Stomach smooth muscle (tissue), 2 donors: Measurements from ENCODE around the gene LARP1B.

Experiments
- H3K27ac ChIP-seq: one replicate; pipeline ENCODE4 v1.7.0; 2013; ENCODE audit warnings: mild to moderate bottlenecking, low read length, inconsistent platforms
- H3K27me3 ChIP-seq, 2 donors: one replicate each; pipeline ENCODE4 v1.7.0; 2013; ENCODE audit warnings: low read length in 2 of 2; ENCODE audit not compliant: insufficient read depth in 2 of 2, control insufficient read depth in 1 of 2
- H3K36me3 ChIP-seq, 2 donors: one replicate each; pipeline ENCODE4 v1.7.0; 2013; ENCODE audit warnings: low read length in 2 of 2; ENCODE audit not compliant: control insufficient read depth in 2 of 2, insufficient read depth in 2 of 2
- H3K4me1 ChIP-seq: one replicate; pipeline ENCODE4 v1.7.0; 2013; ENCODE audit warnings: low read length; ENCODE audit not compliant: control insufficient read depth, insufficient read depth
- H3K4me3 ChIP-seq, 2 donors: one replicate each; pipeline ENCODE4 v1.7.0; 2013; ENCODE audit warnings: low read length in 2 of 2
- H3K9ac ChIP-seq, 2 donors: one replicate each; pipeline ENCODE4 v1.7.0; 2013; ENCODE audit warnings: low read length in 2 of 2, mild to moderate bottlenecking in 1 of 2
- H3K9me3 ChIP-seq, 2 donors: one replicate each; pipeline ENCODE4 v1.7.0; 2013; ENCODE audit warnings: low read length in 2 of 2; ENCODE audit not compliant: control insufficient read depth in 2 of 2
- donor health status: healthy.
- donor health status: Pancreatic carcinoma.

LARP1B gene

GRCh38 chr4:128163177-128164117 lies 102.3 kb downstream of the LARP1B start:
- H3K27ac ChIP-seq: no peak overlapping the region
- no peak overlapping the region for H3K9ac ChIP-seq
- no peaks in the 10 kb centered on the region for H3K36me3 ChIP-seq
- no peak overlapping the region for H3K4me3 ChIP-seq
- H3K4me1 ChIP-seq: no peaks in the 10 kb centered on the region
- H3K9me3 ChIP-seq: no peaks in the 10 kb centered on the region
- H3K27me3 ChIP-seq: no peaks in the 10 kb centered on the region

- Histone ChIP-seq H3K27me3 (no peaks in the 10 kb centered on the region), H3K9me3 (no peaks in the 10 kb centered on the region)
Observed at GRCh38 chr4:128166982-128167381, 105.9 kb downstream of the LARP1B start.

GRCh38 chr4:128168701-128169100 lies 107.6 kb downstream of the LARP1B start:
- no peak overlapping the region for H3K27ac ChIP-seq
- no peaks in the 10 kb centered on the region for H3K4me1 ChIP-seq

More at GRCh38 chr4:128166982-128167381, 105.9 kb downstream of the LARP1B start:
- H3K27ac ChIP-seq: no peak overlapping the region
- H3K4me3 ChIP-seq: no peak overlapping the region
- no peaks in the 10 kb centered on the region for H3K36me3 ChIP-seq
- H3K4me1 ChIP-seq: no peaks in the 10 kb centered on the region
- H3K9ac ChIP-seq: no peak overlapping the region

GRCh38 chr4:128169245-128169644 lies 108.1 kb downstream of the LARP1B start:
- no peak overlapping the region for H3K27ac ChIP-seq
- H3K27me3 ChIP-seq: no peaks in the 10 kb centered on the region
- no peaks in the 10 kb centered on the region for H3K36me3 ChIP-seq
- no peaks in the 10 kb centered on the region for H3K4me1 ChIP-seq
- H3K9me3 ChIP-seq: no peaks in the 10 kb centered on the region
- no peak overlapping the region for H3K9ac ChIP-seq
- no peak overlapping the region for H3K4me3 ChIP-seq

More at GRCh38 chr4:128168701-128169100, 107.6 kb downstream of the LARP1B start:
- Histone ChIP-seq H3K36me3 (no peaks in the 10 kb centered on the region), H3K27me3 (no peaks in the 10 kb centered on the region), H3K9ac (no peak overlapping the region), H3K9me3 (no peaks in the 10 kb centered on the region), H3K4me3 (no peak overlapping the region)

- Histone ChIP-seq H3K9ac (no peak overlapping the region), H3K4me3 (no peak overlapping the region), H3K27me3 (no peaks in the 10 kb centered on the region), H3K4me1 (no peaks in the 10 kb centered on the region), H3K27ac (no peak overlapping the region), H3K9me3 (no peaks in the 10 kb centered on the region), H3K36me3 (peaks cover 0 to 4% of the 10 kb centered on the region in 2 donors)
Observed at GRCh38 chr4:128176643-128177042, 115.5 kb downstream of the LARP1B start.

- no peak overlapping the region for H3K9ac ChIP-seq
- no peaks in the 10 kb centered on the region for H3K9me3 ChIP-seq
- H3K4me1 ChIP-seq: no peaks in the 10 kb centered on the region
- H3K4me3 ChIP-seq: no peak overlapping the region
- H3K27ac ChIP-seq: no peak overlapping the region
- H3K27me3 ChIP-seq: no peaks in the 10 kb centered on the region
- peaks cover 0 to 4% of the 10 kb centered on the region in 2 donors for H3K36me3 ChIP-seq
Observed at GRCh38 chr4:128177498-128177897, 116.4 kb downstream of the LARP1B start.

GRCh38 chr4:128186623-128187022 lies 125.5 kb downstream of the LARP1B start:
- H3K4me1 ChIP-seq: peaks cover 3% of the 10 kb centered on the region
- no peak overlapping the region for H3K27ac ChIP-seq
- H3K36me3 ChIP-seq: no peaks in the 10 kb centered on the region
- H3K4me3 ChIP-seq: no peak overlapping the region
- no peak overlapping the region for H3K9ac ChIP-seq
- no peaks in the 10 kb centered on the region for H3K27me3 ChIP-seq
- no peaks in the 10 kb centered on the region for H3K9me3 ChIP-seq

- Histone ChIP-seq H3K9ac (no peak overlapping the region), H3K36me3 (no peaks in the 10 kb centered on the region), H3K4me1 (peaks cover 6% of the 10 kb centered on the region), H3K27me3 (no peaks in the 10 kb centered on the region), H3K27ac (no peak overlapping the region), H3K9me3 (no peaks in the 10 kb centered on the region), H3K4me3 (no peak overlapping the region)
Observed at GRCh38 chr4:128191115-128191781, 130.1 kb downstream of the LARP1B start.

- Histone ChIP-seq H3K4me3 (no peak overlapping the region), H3K27me3 (no peaks in the 10 kb centered on the region), H3K4me1 (no peaks in the 10 kb centered on the region), H3K9ac (no peak overlapping the region), H3K36me3 (no peaks in the 10 kb centered on the region), H3K27ac (no peak overlapping the region), H3K9me3 (no peaks in the 10 kb centered on the region)
Observed at GRCh38 chr4:128220286-128221235, 159.4 kb downstream of the LARP1B start.

GRCh38 chr4:128221586-128221985 lies 160.5 kb downstream of the LARP1B start:
- Histone ChIP-seq H3K4me1 (no peaks in the 10 kb centered on the region), H3K27ac (no peak overlapping the region), H3K27me3 (no peaks in the 10 kb centered on the region), H3K9me3 (no peaks in the 10 kb centered on the region), H3K9ac (no peak overlapping the region), H3K36me3 (no peaks in the 10 kb centered on the region), H3K4me3 (no peak overlapping the region)
